ENCODE measurements around the gene SOBP. TPM values are rescaled to one million over a fixed set of nuclear protein-coding genes. Genes with fewer than 3 reads are reported as not detected.

SOBP gene
- total and polyA plus RNA-seq, 2 donors (not counting 1 experiment from before 2014, with no cell fraction given) = 2.7 to 6.3 TPM

- no peaks in the 10 kb centered on the region for H4K20me1 ChIP-seq (ENCODE audit: control insufficient read depth, extremely low read depth, insufficient read depth, low read length)
- H3K36me3 ChIP-seq (ENCODE audit: control insufficient read depth, insufficient read depth, low read length) = no peaks in the 10 kb centered on the region
- no peak overlapping the region for H3K4me2 ChIP-seq (ENCODE audit: extremely low read depth, insufficient read depth, low read length)
- no peak overlapping the region for H3K4me3 ChIP-seq (replicated peaks in 1 of 4; ENCODE audit: control extremely low read depth in 1 of 4, insufficient read depth in 1 of 4, low read depth in 3 of 4, low read length in 4 of 4)
- no peak overlapping the region for H3K27ac ChIP-seq (ENCODE audit: insufficient read depth, low read length)
- no peak overlapping the region for H3K9ac ChIP-seq (ENCODE audit: insufficient read depth, low read length)
- H3K4me1 ChIP-seq (ENCODE audit: control insufficient read depth, extremely low read depth, insufficient read depth, low read length) = no peaks in the 10 kb centered on the region
- no peaks in the 10 kb centered on the region for H3K9me3 ChIP-seq (ENCODE audit: control insufficient read depth, insufficient read depth, low read depth, low read length)
- H3K27me3 ChIP-seq (ENCODE audit: control insufficient read depth, insufficient read depth, low read length) = no peaks in the 10 kb centered on the region
- DNase-seq (ENCODE audit: low read depth in 2 of 2) = no peak
- TF ChIP-seq EZH2 (IDR thresholded peaks at IDR 0.05; ENCODE audit: low read length, missing control alignments) = no peak
- TF ChIP-seq CTCF (conservative IDR thresholded peaks at IDR 0.05 in 1 of 2, IDR thresholded peaks at IDR 0.05 in 1 of 2; ENCODE audit: low read depth in 1 of 2, low read length in 2 of 2) = no peak
- H2AFZ ChIP-seq (ENCODE audit: low read length) = no peak overlapping the region
- H3K79me2 ChIP-seq (ENCODE audit: control insufficient read depth, insufficient read depth, low read length) = no peaks in the 10 kb centered on the region
Observed at GRCh38 chr6:107624050-107624449, 134.1 kb downstream of the SOBP start.

GRCh38 chr6:107624541-107624940, 134.6 kb downstream of the SOBP start:
- H3K36me3 ChIP-seq (ENCODE audit: control insufficient read depth, insufficient read depth, low read length) = no peaks in the 10 kb centered on the region
- DNase-seq (ENCODE audit: low read depth in 2 of 2) = peak in 1 of 2 donors; percentile 43
- TF ChIP-seq EZH2 (IDR thresholded peaks at IDR 0.05; ENCODE audit: low read length, missing control alignments) (no peak), CTCF (conservative IDR thresholded peaks at IDR 0.05 in 1 of 2, IDR thresholded peaks at IDR 0.05 in 1 of 2; ENCODE audit: low read depth in 1 of 2, low read length in 2 of 2) (no peak)

GRCh38 chr6:107625264-107625663, 135.3 kb downstream of the SOBP start:
- no peak for DNase-seq (ENCODE audit: low read depth in 2 of 2)
- no peak overlapping the region for H3K4me2 ChIP-seq (ENCODE audit: extremely low read depth, insufficient read depth, low read length)
- H3K79me2 ChIP-seq (ENCODE audit: control insufficient read depth, insufficient read depth, low read length) = no peaks in the 10 kb centered on the region
- no peak overlapping the region for H3K27ac ChIP-seq (ENCODE audit: insufficient read depth, low read length)
- H3K4me1 ChIP-seq (ENCODE audit: control insufficient read depth, extremely low read depth, insufficient read depth, low read length) = no peaks in the 10 kb centered on the region
- no peak overlapping the region for H2AFZ ChIP-seq (ENCODE audit: low read length)
- no peaks in the 10 kb centered on the region for H3K36me3 ChIP-seq (ENCODE audit: control insufficient read depth, insufficient read depth, low read length)
- H3K4me3 ChIP-seq (replicated peaks in 1 of 4; ENCODE audit: control extremely low read depth in 1 of 4, insufficient read depth in 1 of 4, low read depth in 3 of 4, low read length in 4 of 4) = no peak overlapping the region
- TF ChIP-seq CTCF (conservative IDR thresholded peaks at IDR 0.05 in 1 of 2, IDR thresholded peaks at IDR 0.05 in 1 of 2; ENCODE audit: low read depth in 1 of 2, low read length in 2 of 2) = no peak
- no peak for TF ChIP-seq EZH2 (IDR thresholded peaks at IDR 0.05; ENCODE audit: low read length, missing control alignments)
- H3K9ac ChIP-seq (ENCODE audit: insufficient read depth, low read length) = no peak overlapping the region
- H4K20me1 ChIP-seq (ENCODE audit: control insufficient read depth, extremely low read depth, insufficient read depth, low read length) = no peaks in the 10 kb centered on the region
- H3K27me3 ChIP-seq (ENCODE audit: control insufficient read depth, insufficient read depth, low read length) = no peaks in the 10 kb centered on the region
- H3K9me3 ChIP-seq (ENCODE audit: control insufficient read depth, insufficient read depth, low read depth, low read length) = no peaks in the 10 kb centered on the region

More at GRCh38 chr6:107624541-107624940, 134.6 kb downstream of the SOBP start:
- no peaks in the 10 kb centered on the region for H3K9me3 ChIP-seq (ENCODE audit: control insufficient read depth, insufficient read depth, low read depth, low read length)
- H3K27me3 ChIP-seq (ENCODE audit: control insufficient read depth, insufficient read depth, low read length) = no peaks in the 10 kb centered on the region
- no peaks in the 10 kb centered on the region for H3K79me2 ChIP-seq (ENCODE audit: control insufficient read depth, insufficient read depth, low read length)
- H4K20me1 ChIP-seq (ENCODE audit: control insufficient read depth, extremely low read depth, insufficient read depth, low read length) = no peaks in the 10 kb centered on the region
- no peak overlapping the region for H3K4me2 ChIP-seq (ENCODE audit: extremely low read depth, insufficient read depth, low read length)
- no peak overlapping the region for H3K4me3 ChIP-seq (replicated peaks in 1 of 4; ENCODE audit: control extremely low read depth in 1 of 4, insufficient read depth in 1 of 4, low read depth in 3 of 4, low read length in 4 of 4)
- no peak overlapping the region for H2AFZ ChIP-seq (ENCODE audit: low read length)
- no peak overlapping the region for H3K9ac ChIP-seq (ENCODE audit: insufficient read depth, low read length)
- no peak overlapping the region for H3K27ac ChIP-seq (ENCODE audit: insufficient read depth, low read length)
- no peaks in the 10 kb centered on the region for H3K4me1 ChIP-seq (ENCODE audit: control insufficient read depth, extremely low read depth, insufficient read depth, low read length)
